Activated naive CD8-positive, alpha-beta T cell (primary cell): ENCODE results near the gene CHMP2A.
"Not testable (repeated sequence)": the region's sequence is repeated elsewhere in the genome, so short reads cannot be mapped to it uniquely, and the experiment has no call there.

Experiments used
- H3K27ac Mint-ChIP-seq: one replicate; pipeline ENCODE4 v1.8.0; 2021; ENCODE audit warnings: mixed read lengths
- H3K27me3 Mint-ChIP-seq: one replicate; pipeline ENCODE4 v1.8.0; 2021; ENCODE audit warnings: mixed read lengths
- H3K36me3 Mint-ChIP-seq: one replicate; pipeline ENCODE4 v1.8.0; 2021; ENCODE audit warnings: mixed read lengths
- H3K4me1 Mint-ChIP-seq: one replicate; pipeline ENCODE4 v1.8.0; 2021; ENCODE audit warnings: low read depth, mixed read lengths
- H3K4me3 Mint-ChIP-seq: one replicate; pipeline ENCODE4 v1.8.0; 2021; ENCODE audit warnings: mild to moderate bottlenecking, mixed read lengths
- H3K9me3 Mint-ChIP-seq: one replicate; pipeline ENCODE4 v1.8.0; 2021; ENCODE audit warnings: low read depth, mixed read lengths

Gene CHMP2A

DNA sequence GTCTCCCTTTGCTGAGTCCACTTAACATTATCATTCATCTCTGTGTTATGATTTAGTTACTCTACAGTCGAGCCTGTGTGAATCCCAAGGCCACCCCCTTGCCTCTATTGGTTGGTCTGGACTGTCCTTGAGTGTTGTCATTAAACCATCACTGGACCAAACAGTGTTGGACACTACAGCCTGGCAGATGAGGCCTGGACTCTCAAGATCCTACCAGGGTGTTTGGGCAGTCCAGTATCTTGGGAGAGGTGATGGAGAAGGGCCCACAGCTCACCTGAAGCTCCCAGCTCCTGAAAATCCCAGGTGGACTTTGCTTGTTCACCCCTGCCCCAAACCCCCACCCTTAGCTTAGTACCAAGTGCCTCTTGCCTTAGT is 3.8 kb downstream of the CHMP2A start:
- Mint-ChIP-seq H3K27me3 (no peaks in the 10 kb centered on the region), H3K9me3 (no peaks in the 10 kb centered on the region), H3K4me1 (peaks cover 50% of the 10 kb centered on the region), H3K27ac (no peak overlapping the region), H3K4me3 (no peak overlapping the region), H3K36me3 (peaks cover 16% of the 10 kb centered on the region)

DNA sequence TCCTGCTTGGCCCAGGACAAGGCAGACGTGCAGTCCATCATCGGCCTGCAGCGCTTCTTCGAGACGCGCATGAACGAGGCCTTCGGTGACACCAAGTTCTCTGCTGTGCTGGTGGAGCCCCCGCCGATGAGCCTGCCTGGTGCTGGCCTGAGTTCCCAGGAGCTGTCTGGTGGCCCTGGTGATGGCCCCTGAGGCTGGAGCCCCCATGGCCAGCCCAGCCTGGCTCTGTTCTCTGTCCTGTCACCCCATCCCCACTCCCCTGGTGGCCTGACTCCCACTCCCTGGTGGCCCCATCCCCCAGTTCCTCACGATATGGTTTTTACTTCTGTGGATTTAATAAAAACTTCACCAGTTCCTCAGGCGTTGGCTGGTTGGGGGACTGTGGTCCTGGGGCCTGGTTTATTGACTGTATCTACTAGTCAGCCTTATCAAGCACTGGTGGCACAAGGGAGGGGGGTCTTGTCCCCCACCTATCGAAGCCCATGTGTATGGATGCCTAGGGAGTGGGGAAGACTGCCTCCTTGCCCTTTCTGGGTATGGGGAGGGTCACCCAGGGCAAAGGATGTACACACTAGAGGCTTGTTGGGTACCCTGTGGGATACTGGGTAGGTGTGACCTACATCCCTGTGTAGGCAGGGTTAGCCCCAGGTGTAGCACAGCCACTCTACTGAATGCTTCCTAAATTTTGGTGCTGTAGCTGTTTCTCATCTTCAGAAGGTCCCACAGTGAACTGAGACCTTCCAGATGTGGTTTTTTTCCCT is 4.4 kb downstream of the CHMP2A start:
- no peak overlapping the region for H3K27ac Mint-ChIP-seq
- peaks cover 55% of the 10 kb centered on the region for H3K4me1 Mint-ChIP-seq
- no peaks in the 10 kb centered on the region for H3K9me3 Mint-ChIP-seq

DNA sequence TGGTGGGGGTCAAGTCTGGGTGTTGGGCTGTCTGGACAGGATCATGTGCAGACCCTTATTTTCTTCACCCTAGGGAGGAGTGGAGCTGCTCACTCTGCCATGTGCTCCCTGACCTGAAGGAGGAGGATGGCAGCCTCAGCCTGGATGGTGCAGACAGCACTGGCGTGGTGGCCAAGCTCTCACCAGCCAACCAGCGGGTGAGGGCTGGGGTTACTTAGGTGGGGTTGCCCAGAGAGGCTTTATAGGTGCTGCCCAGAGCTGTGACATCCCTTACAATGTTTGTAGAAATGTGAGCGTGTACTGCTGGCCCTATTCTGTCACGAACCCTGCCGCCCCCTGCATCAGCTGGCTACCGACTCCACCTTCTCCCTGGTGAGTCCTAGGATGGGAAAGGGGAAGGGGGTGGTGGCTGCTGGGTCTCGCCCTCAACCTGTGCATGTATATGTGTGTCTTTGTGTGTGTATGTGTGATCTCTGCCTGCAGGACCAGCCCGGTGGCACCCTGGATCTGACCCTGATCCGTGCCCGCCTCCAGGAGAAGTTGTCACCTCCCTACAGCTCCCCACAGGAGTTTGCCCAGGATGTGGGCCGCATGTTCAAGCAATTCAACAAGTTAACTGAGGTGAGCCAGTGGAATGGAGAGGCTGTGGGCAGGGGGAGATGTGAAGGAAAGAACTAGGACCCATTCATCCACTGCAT is 5.1 kb downstream of the CHMP2A start:
- Mint-ChIP-seq H3K4me3 (no peak overlapping the region), H3K27ac (no peak overlapping the region), H3K4me1 (peaks cover 49% of the 10 kb centered on the region), H3K36me3 (peaks cover 20% of the 10 kb centered on the region), H3K9me3 (no peaks in the 10 kb centered on the region), H3K27me3 (no peaks in the 10 kb centered on the region)

More for the DNA sequence above, 4.4 kb downstream of the CHMP2A start:
- Mint-ChIP-seq H3K36me3 (peaks cover 20% of the 10 kb centered on the region), H3K4me3 (no peak overlapping the region), H3K27me3 (no peaks in the 10 kb centered on the region)

DNA sequence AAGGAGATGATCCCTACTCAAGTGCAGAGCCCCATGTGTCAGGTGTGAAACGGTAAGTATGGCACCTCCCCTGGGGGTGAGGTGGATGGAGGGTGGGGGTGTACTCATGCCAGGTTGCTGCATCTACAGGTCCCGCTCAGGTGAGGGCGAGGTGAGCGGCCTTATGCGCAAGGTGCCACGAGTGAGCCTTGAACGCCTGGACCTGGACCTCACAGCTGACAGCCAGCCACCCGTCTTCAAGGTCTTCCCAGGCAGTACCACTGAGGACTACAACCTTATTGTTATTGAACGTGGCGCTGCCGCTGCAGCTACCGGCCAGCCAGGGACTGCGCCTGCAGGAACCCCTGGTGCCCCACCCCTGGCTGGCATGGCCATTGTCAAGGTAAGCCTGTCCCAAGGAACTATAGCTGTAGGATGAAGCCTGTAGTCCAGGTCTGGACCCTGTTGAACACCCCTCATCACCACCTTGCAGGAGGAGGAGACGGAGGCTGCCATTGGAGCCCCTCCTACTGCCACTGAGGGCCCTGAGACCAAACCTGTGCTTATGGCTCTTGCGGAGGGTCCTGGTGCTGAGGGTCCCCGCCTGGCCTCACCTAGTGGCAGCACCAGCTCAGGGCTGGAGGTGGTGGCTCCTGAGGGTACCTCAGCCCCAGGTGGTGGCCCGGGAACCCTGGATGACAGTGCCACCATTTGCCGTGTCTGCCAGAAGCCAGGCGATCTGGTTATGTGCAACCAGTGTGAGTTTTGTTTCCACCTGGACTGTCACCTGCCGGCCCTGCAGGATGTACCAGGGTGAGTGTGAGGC is 5.8 kb downstream of the CHMP2A start:
- Mint-ChIP-seq H3K36me3 (peaks cover 20% of the 10 kb centered on the region), H3K27ac (no peak overlapping the region), H3K4me1 (peaks cover 45% of the 10 kb centered on the region)

DNA sequence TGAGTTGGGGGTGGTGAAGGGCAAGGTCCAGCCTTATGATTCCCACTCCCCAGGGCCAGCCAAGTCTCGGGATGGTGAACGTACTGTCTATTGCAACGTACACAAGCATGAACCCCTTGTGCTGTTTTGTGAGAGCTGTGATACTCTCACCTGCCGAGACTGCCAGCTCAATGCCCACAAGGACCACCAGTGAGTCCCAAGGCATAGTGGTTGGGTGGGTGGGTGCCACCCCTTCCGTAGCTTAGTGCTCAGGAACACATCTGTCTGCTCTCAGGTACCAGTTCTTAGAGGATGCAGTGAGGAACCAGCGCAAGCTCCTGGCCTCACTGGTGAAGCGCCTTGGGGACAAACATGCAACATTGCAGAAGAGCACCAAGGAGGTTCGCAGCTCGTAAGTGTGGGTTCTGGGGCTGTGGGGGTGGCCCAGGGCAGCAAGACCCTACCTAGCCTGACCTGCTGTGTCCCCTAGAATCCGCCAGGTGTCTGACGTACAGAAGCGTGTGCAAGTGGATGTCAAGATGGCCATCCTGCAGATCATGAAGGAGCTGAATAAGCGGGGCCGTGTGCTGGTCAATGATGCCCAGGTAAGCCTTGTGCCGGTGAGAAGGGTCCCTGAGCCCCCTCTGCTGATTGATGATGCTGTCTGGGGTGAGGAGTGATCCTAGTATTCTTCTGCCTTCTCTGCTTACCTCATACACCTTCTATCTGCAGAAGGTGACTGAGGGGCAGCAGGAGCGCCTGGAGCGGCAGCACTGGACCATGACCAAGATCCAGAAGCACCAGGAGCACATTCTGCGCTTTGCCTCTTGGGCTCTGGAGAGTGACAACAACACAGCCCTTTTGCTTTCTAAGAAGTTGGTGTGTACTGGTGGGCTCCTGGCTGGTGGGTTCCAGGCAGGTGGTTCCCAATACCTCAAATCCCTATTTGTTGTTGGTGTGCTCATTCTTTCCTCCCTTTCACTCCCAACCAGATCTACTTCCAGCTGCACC is 7.3 kb downstream of the CHMP2A start:
- Mint-ChIP-seq H3K4me1 (peaks cover 41% of the 10 kb centered on the region), H3K36me3 (peaks cover 15% of the 10 kb centered on the region), H3K9me3 (no peaks in the 10 kb centered on the region), H3K4me3 (peak overlapping the region; percentile 44), H3K27me3 (no peaks in the 10 kb centered on the region), H3K27ac (peak overlapping the region; percentile 34)

More for the DNA sequence above, 5.8 kb downstream of the CHMP2A start:
- H3K9me3 Mint-ChIP-seq = no peaks in the 10 kb centered on the region
- H3K27me3 Mint-ChIP-seq = no peaks in the 10 kb centered on the region
- H3K4me3 Mint-ChIP-seq = no peak overlapping the region

DNA sequence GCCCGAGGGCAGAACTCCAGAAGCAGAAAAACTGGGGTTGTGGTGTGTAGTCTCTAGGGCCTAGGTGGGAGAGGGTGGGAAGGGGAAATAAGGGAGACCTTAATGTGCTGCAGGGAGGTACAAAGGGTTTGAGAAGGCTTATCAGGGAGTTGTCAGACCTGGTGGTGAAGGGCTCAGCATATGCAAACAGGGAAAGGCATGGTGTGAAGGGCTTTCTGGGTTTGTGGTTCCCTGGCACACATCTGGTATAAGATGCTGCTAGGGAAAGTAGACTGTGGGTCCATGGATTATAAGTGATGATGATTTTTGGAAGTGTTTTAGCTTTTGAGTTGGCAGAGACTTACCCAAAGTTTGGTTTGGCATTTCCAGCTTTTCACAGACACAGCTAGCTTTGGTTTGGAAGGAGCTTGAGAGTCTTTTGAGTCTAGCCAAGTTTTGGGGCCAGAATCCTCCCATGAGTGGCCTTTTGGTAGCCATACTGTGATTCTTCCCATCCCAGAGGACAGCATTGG is 8.8 kb downstream of the CHMP2A start:
- H3K27ac Mint-ChIP-seq = peak overlapping the region; percentile 95
- H3K4me3 Mint-ChIP-seq = peak overlapping the region; percentile 96
- H3K36me3 Mint-ChIP-seq = peaks cover 13% of the 10 kb centered on the region
- peaks cover 34% of the 10 kb centered on the region for H3K4me1 Mint-ChIP-seq
- H3K9me3 Mint-ChIP-seq = no peaks in the 10 kb centered on the region
- H3K27me3 Mint-ChIP-seq = no peaks in the 10 kb centered on the region

DNA sequence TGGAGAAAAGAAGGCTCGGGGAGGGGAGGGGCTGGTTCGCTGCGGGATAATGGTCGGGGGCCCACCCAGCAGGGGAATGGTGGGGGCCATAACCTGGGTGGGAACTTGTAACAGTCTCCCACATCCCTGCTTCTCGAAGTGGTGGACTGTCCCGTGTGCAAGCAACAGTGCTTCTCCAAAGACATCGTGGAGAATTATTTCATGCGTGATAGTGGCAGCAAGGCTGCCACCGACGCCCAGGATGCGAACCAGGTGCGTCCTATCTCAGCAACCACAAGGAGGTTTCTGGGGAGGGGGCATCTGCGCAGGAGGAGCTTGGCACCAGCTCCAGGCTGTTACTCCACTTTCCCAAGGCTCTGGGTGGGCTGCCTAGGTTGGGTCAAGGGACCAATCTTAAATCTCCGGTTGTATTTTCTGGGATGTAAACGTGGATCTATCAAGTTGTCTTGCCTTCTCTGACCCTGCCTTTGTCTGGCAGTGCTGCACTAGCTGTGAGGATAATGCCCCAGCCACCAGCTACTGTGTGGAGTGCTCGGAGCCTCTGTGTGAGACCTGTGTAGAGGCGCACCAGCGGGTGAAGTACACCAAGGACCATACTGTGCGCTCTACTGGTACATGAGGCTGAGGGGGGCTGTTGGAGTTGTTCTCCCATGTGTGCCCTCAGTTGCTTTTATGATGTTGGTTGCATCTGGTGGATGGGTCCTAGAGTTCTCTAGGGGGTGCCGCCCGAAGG is 9.5 kb downstream of the CHMP2A start:
- no peaks in the 10 kb centered on the region for H3K27me3 Mint-ChIP-seq
- peak overlapping the region; percentile 96 for H3K4me3 Mint-ChIP-seq
- peak overlapping the region; percentile 95 for H3K27ac Mint-ChIP-seq
- H3K4me1 Mint-ChIP-seq = peaks cover 32% of the 10 kb centered on the region
- H3K9me3 Mint-ChIP-seq = no peaks in the 10 kb centered on the region
- peaks cover 13% of the 10 kb centered on the region for H3K36me3 Mint-ChIP-seq

DNA sequence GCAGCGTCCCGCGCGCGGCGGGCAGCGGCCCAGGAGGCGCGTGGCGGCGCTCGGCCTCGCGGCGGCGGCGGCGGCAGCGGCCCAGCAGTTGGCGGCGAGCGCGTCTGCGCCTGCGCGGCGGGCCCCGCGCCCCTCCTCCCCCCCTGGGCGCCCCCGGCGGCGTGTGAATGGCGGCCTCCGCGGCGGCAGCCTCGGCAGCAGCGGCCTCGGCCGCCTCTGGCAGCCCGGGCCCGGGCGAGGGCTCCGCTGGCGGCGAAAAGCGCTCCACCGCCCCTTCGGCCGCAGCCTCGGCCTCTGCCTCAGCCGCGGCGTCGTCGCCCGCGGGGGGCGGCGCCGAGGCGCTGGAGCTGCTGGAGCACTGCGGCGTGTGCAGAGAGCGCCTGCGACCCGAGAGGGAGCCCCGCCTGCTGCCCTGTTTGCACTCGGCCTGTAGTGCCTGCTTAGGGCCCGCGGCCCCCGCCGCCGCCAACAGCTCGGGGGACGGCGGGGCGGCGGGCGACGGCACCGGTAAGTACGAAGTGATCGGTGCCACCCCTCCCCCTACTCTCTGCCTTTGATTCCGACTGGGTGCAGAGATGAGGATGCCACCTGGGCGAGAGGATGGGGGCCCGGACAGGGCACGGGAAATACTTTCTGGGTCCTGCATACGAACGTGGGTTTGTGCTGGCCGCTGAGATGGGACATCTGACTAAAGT is 10.2 kb downstream of the CHMP2A start:
- Mint-ChIP-seq H3K36me3 (peaks cover 13% of the 10 kb centered on the region), H3K4me1 (peaks cover 32% of the 10 kb centered on the region)

DNA sequence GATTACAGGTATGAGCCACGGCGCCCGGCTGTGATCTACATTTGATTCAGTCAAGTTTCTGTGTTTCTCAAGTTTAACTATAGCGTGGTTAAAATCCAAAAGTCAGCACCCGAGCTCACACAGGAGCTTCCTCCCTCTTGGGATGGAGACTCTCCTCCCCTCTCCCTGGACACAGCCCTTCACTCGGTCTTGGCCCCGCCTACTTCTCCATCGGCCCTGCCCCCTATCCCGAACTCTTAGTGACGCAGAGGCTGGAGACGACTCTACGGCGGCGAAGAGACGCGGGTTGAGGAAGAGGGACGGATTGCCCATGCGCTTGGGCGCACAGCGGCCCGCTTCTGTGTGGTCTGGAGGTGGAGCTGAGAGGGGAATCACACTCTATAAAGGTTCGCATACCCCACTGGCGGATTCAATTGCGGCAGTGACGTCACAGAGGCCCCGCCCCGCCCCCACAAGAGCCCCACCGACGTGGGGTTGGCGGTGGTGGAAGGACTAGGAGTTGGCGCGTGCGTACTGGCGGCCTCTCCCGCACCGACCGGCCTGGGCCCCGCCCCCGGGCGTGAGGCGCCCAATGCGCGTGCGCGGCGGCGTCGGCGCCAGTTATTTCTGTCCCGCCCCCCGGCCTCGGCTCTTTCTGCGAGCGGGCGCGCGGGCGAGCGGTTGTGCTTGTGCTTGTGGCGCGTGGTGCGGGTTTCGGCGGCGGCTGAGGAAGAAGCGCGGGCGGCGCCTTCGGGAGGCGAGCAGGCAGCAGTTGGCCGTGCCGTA is 10.9 kb downstream of the CHMP2A start, which contains the start of gene TRIM28:
TRIM28 (plus strand) TSS at position 239 of the 765 bp plus-strand sequence. CDS start 694 bp downstream, outside the sequence.
- H3K27ac Mint-ChIP-seq = peak within 1 kb of the TSS; percentile 96
- H3K27me3 Mint-ChIP-seq = no peaks in the 10 kb centered on the region
- peaks cover 13% of the 10 kb centered on the region for H3K36me3 Mint-ChIP-seq
- H3K4me3 Mint-ChIP-seq = peak within 1 kb of the TSS; percentile 96
- no peaks in the 10 kb centered on the region for H3K9me3 Mint-ChIP-seq
- peaks cover 32% of the 10 kb centered on the region for H3K4me1 Mint-ChIP-seq

More for the DNA sequence above, 10.2 kb downstream of the CHMP2A start:
- Mint-ChIP-seq H3K27ac (peak overlapping the region; percentile 95), H3K4me3 (peak overlapping the region; percentile 96), H3K27me3 (no peaks in the 10 kb centered on the region), H3K9me3 (no peaks in the 10 kb centered on the region)

DNA sequence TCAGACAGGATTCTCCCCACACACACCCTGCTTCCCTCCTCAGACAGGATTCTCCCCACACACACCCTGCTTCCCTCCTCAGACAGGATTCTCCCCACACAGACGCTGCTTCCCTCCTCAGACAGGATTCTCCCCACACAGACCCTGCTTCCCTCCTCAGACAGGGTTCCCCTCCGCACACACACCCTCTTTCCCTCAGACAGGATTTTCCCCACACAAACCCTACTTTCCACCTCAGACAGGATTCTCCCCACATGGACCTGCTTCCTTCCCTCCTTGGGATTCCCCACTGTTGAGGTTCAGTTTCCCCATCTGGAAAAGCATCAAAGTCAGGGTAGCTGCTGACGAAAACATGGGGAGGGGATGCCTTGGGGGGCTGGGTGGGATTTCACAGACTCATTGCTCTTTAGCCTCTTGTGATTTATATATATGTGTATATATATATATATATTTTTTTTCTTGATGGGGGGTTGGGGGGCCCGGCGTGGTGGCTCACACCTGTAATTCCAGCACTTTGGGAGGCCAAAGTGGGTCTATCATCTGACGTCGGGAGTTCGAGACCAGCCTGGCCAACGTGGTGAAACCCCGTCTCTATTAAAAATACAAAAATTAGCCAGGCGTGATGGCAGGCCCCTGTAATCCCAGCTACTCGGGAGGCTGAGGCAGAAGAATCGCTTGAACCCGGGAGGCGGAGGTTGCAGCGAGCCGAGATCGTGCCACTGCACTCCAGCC is 12.1 kb downstream of the CHMP2A start:
- H3K9me3 Mint-ChIP-seq, H3K4me3 Mint-ChIP-seq, H3K36me3 Mint-ChIP-seq, H3K27me3 Mint-ChIP-seq: not testable (repeated sequence)
- Mint-ChIP-seq H3K4me1 (peaks cover 32% of the 10 kb centered on the region), H3K27ac (peak overlapping the region; percentile 54)

DNA sequence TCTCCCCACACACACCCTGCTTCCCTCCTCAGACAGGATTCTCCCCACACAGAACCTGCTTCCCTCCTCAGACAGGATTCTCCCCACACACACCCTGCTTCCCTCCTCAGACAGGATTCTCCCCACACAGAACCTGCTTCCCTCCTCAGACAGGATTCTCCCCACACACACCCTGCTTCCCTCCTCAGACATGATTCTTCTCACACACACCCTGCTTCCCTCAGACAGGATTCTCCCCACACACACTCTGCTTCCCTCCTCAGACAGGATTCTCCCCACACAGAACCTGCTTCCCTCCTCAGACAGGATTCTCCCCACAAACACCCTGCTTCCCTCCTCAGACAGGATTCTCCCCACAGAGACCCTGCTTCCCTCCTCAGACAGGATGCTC is 15.7 kb downstream of the CHMP2A start:
- H3K4me1 Mint-ChIP-seq = peaks cover 11% of the 10 kb centered on the region
- not testable (repeated sequence) for H3K9me3 Mint-ChIP-seq, H3K36me3 Mint-ChIP-seq, H3K27me3 Mint-ChIP-seq, H3K27ac Mint-ChIP-seq
- peak overlapping the region; percentile 17 for H3K4me3 Mint-ChIP-seq
